Fibroblast of lung (primary cell): ENCODE data around the gene ACTN1.

Experiments used
- EZH2 ChIP-seq: IDR thresholded peaks from 2 replicates; pipeline ENCODE4 v1.5.1; 2012; ENCODE audit warnings: low read length, control low read depth, mild to moderate bottlenecking; ENCODE audit errors: missing control alignments
- TF ChIP-seq, protein P1 (sequence below), 2 donors: IDR thresholded peaks in 1 of 2; conservative IDR thresholded peaks in 1 of 2; 1 replicate in 1 of 2; 2 replicates in 1 of 2; pipeline ENCODE4 v1.5.1; 2011 to 2012; ENCODE audit warnings: low read length in 2 of 2, control low read depth in 1 of 2, inconsistent platforms in 1 of 2, low read depth in 1 of 2, mild to moderate bottlenecking in 1 of 2

- TF ChIP-seq, protein P1, sequence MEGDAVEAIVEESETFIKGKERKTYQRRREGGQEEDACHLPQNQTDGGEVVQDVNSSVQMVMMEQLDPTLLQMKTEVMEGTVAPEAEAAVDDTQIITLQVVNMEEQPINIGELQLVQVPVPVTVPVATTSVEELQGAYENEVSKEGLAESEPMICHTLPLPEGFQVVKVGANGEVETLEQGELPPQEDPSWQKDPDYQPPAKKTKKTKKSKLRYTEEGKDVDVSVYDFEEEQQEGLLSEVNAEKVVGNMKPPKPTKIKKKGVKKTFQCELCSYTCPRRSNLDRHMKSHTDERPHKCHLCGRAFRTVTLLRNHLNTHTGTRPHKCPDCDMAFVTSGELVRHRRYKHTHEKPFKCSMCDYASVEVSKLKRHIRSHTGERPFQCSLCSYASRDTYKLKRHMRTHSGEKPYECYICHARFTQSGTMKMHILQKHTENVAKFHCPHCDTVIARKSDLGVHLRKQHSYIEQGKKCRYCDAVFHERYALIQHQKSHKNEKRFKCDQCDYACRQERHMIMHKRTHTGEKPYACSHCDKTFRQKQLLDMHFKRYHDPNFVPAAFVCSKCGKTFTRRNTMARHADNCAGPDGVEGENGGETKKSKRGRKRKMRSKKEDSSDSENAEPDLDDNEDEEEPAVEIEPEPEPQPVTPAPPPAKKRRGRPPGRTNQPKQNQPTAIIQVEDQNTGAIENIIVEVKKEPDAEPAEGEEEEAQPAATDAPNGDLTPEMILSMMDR (conservative IDR thresholded peaks at IDR 0.05 in 1 of 2, IDR thresholded peaks at IDR 0.05 in 1 of 2; ENCODE audit: low read depth in 1 of 2, low read length in 2 of 2) = no peak
- no peak for TF ChIP-seq EZH2
These were observed 54.6 kb downstream of the ACTN1 start for GRCh38 chr14:68924186-68925158.
